ENCODE measurements around the gene CELSR2. TPM values are rescaled to one million over a fixed set of nuclear protein-coding genes. Genes with fewer than 3 reads are reported as not detected.

CELSR2 gene
- total and polyA plus RNA-seq, 2 experiments from 2014 or later: 11.2 to 35.1 TPM

- peaks cover 11% of the 10 kb centered on the region for H3K27me3 Mint-ChIP-seq (ENCODE audit: insufficient read depth, low read depth, poor library complexity)
- peak overlapping the region; percentile 6; the same call in 1 of the 2 replicates for H3K27ac Mint-ChIP-seq
- H3K4me1 Mint-ChIP-seq: peaks cover 40% of the 10 kb centered on the region
- Histone ChIP-seq H3F3A (replicated peaks; ENCODE audit: low read depth) (peaks cover 20% of the 10 kb centered on the region), H3K36me3 (ENCODE audit: insufficient read depth) (peaks cover 12% of the 10 kb centered on the region; the same call in 1 of the 2 replicates), H3K9me2 (ENCODE audit: insufficient read depth) (no peaks in the 10 kb centered on the region), H3K4me1 (ENCODE audit: insufficient read depth) (peaks cover 27% of the 10 kb centered on the region), H3K4me2 (no peak overlapping the region), H3K27ac (ENCODE audit: low read depth) (peak overlapping the region; percentile 87), H2AFZ (no peak overlapping the region), H4K20me1 (replicated peaks; ENCODE audit: insufficient read depth) (peaks cover 15% of the 10 kb centered on the region), H3K79me2 (replicated peaks; ENCODE audit: insufficient read depth) (peaks cover 23% of the 10 kb centered on the region), H3K27me3 (ENCODE audit: insufficient read depth) (no peaks in the 10 kb centered on the region), H3K4me3 (no peak overlapping the region)
- no peak overlapping the region for H3K4me3 Mint-ChIP-seq
- peaks cover 40% of the 10 kb centered on the region for H3K36me3 Mint-ChIP-seq (ENCODE audit: low read depth)
- peak; percentile 89 for DNase-seq (ENCODE audit: low spot score)
- peak; percentile 79 for ATAC-seq
- TF ChIP-seq CTCF (conservative IDR thresholded peaks at IDR 0.05; ENCODE audit: low read depth in 2 of 2) (peak; percentile 84 to 99), EZH2 (IDR thresholded peaks at IDR 0.05; ENCODE audit: low read depth, unreplicated experiment) (no peak), POLR2AphosphoS5 (IDR thresholded peaks at IDR 0.05; ENCODE audit: low read depth) (peak; percentile 31; the same call in 1 of the 2 replicates)
- H3K9me3 Mint-ChIP-seq: no peaks in the 10 kb centered on the region
These were observed 28.3 kb downstream of the CELSR2 start for GRCh38 chr1:109277434-109278204.

GRCh38 chr1:109279615-109280278 lies 30.4 kb downstream of the CELSR2 start:
- DNase-seq (ENCODE audit: low spot score) (no peak), ATAC-seq (no peak)
- Mint-ChIP-seq H3K4me1 (peaks cover 40% of the 10 kb centered on the region), H3K4me3 (no peak overlapping the region), H3K9me3 (no peaks in the 10 kb centered on the region), H3K36me3 (ENCODE audit: low read depth) (peaks cover 37% of the 10 kb centered on the region), H3K27me3 (ENCODE audit: insufficient read depth, low read depth, poor library complexity) (peaks cover 19% of the 10 kb centered on the region), H3K27ac (no peak overlapping the region)
- Histone ChIP-seq H4K20me1 (replicated peaks; ENCODE audit: insufficient read depth) (peaks cover 15% of the 10 kb centered on the region), H3K4me3 (no peak overlapping the region), H3K4me2 (no peak overlapping the region), H3F3A (replicated peaks; ENCODE audit: low read depth) (peaks cover 25% of the 10 kb centered on the region), H3K9me2 (ENCODE audit: insufficient read depth) (no peaks in the 10 kb centered on the region), H2AFZ (no peak overlapping the region), H3K36me3 (ENCODE audit: insufficient read depth) (peaks cover 12% of the 10 kb centered on the region; the same call in 1 of the 2 replicates), H3K27me3 (ENCODE audit: insufficient read depth) (no peaks in the 10 kb centered on the region), H3K4me1 (ENCODE audit: insufficient read depth) (peaks cover 25% of the 10 kb centered on the region), H3K27ac (ENCODE audit: low read depth) (no peak overlapping the region), H3K79me2 (replicated peaks; ENCODE audit: insufficient read depth) (peaks cover 26% of the 10 kb centered on the region)
- no peak for TF ChIP-seq ZNF114 (CRISPR knock-in tag; IDR thresholded peaks at IDR 0.05)
- no peak for TF ChIP-seq EZH2phosphoT487 (IDR thresholded peaks at IDR 0.05; ENCODE audit: unreplicated experiment)
- TF ChIP-seq REST (IDR thresholded peaks at IDR 0.05; ENCODE audit: unreplicated experiment): no peak
- no peak for TF ChIP-seq EZH2 (IDR thresholded peaks at IDR 0.05; ENCODE audit: low read depth, unreplicated experiment)
- TF ChIP-seq JUNB (IDR thresholded peaks at IDR 0.05; ENCODE audit: unreplicated experiment): no peak
- TF ChIP-seq ZNF331 (CRISPR knock-in tag; IDR thresholded peaks at IDR 0.05; ENCODE audit: low read depth): no peak
- no peak for TF ChIP-seq CTCF (conservative IDR thresholded peaks at IDR 0.05; ENCODE audit: low read depth in 2 of 2)
- no peak for TF ChIP-seq STAT1 (IDR thresholded peaks at IDR 0.05; ENCODE audit: unreplicated experiment)
- TF ChIP-seq NANOG (IDR thresholded peaks at IDR 0.05; ENCODE audit: borderline replicate concordance): no peak
- no peak for TF ChIP-seq POLR2AphosphoS5 (IDR thresholded peaks at IDR 0.05; ENCODE audit: low read depth)
- TF ChIP-seq ETS1 (IDR thresholded peaks at IDR 0.05): no peak
